Uterine smooth muscle cell (primary cell): ENCODE results near the gene KLHL41. TPM values are rescaled to one million over a fixed set of nuclear protein-coding genes. Genes with fewer than 3 reads are reported as not detected.

Experiments
- total RNA-seq: library from RNA; depleted of rRNA; stranded (reverse); fragments of >200 nt; gene quantifications from 2 replicates; pipeline ENCODE4 v1.2.3, GENCODE V29; 2014

KLHL41 gene
- 0.33 and 0.50 TPM in 2 replicates for total RNA-seq

DNA sequence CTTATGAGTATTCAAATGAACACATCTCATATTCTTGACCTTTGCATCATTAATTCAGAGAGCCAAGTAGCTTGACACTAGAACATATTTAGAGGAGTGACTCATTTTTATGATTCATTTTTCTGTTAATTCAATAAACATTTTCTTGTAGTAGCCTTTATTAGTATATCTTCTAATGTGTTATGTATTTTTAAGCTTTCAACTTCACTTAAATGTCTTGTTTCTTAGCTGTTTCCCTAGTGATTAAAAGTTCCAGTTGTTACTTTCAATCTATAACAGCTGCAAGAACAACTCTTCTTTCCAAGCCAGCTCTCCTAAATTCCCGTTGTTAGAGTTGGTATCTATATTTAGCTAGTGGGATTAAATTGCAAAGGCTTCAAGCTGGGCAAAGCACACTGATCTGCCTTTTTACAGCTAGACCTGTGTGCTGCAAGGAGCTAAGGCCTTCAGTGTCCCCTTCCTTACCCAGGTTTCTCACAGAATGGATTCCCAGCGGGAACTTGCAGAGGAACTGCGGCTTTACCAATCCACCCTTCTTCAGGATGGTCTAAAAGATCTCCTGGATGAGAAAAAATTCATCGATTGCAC is at the start of gene KLHL41:
KLHL41 (plus strand) TSS at position 405 of the 588 bp plus-strand sequence; CDS start at position 482, 77 bp downstream.

DNA sequence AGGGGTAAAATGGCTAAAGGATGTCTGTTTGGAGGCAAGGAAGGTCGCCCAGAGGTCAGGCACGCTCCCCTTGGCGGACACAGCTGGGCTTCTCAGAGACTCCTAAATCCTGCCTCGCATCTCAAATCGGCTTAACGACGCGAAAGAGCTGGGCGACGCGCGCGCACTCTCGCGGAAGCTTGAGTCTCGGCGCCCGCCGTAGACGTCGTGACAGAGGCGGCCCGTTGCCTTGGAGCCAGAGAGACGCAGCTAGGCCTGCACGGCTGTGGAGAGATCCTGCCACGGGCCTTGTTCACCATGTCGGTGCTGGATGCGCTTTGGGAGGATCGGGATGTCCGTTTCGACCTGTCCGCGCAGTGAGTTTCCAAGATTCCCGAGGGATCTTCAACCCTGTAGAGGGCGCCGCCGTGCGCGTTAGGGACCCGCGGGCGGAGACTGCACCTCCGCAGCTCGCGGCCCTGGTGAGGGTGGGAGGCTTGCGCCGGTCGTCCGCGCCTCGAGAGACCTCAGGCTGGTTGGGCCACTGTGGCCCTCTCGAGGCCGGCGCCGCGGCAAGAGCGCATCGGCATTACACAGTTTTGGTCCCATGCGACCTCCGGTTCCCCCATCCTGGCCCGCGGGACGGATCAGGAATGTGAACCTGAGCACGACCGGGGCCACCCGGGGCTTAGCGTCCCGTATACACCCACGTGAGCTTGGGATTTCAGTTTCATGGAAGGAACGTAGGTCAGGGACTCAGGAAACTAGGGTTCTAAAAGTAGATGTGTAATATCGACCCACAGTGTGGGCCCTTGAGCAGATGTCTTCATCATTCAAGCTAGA is 30.0 kb upstream of the KLHL41 start, which contains the start of gene BBS5:
BBS5 (plus strand) TSS at position 238 of the 822 bp plus-strand sequence; CDS start at position 298, 60 bp downstream.

GRCh38 chr2:169573160-169573973 is 63.9 kb downstream of the KLHL41 start, which contains the start of gene FASTKD1:
Gene FASTKD1 (minus strand): TSS chr2:169573865. CDS start chr2:169572029, 1,836 bp downstream.

Other genes starting within 250 kb of the KLHL41 start
- gene LRP2, start 147.2 kb upstream of the KLHL41 start, total RNA-seq = not detected in 2 replicates
- gene BBS5, start 30.2 kb upstream of the KLHL41 start, total RNA-seq = 6.0 and 6.6 TPM in 2 replicates
- 14.3 and 14.5 TPM in 2 replicates for gene FASTKD1, start 64.2 kb downstream of the KLHL41 start, total RNA-seq
- gene PPIG, start 74.6 kb downstream of the KLHL41 start, total RNA-seq = 33.3 and 39.9 TPM in 2 replicates
- gene CFAP210, start 184.7 kb downstream of the KLHL41 start, total RNA-seq = under 0.01 TPM in 1 of 2 replicates, not detected in the other
- gene PHOSPHO2, start 184.8 kb downstream of the KLHL41 start, total RNA-seq = 1.5 and 2.2 TPM in 2 replicates
- gene KLHL23, start 224.1 kb downstream of the KLHL41 start, total RNA-seq = 5.1 and 5.4 TPM in 2 replicates